Transverse colon (tissue), 4 donors: ENCODE results near the gene RAB20.

Experiments
- EP300 ChIP-seq: sonication (generic); formaldehyde crosslinking; IDR thresholded peaks from one replicate; pipeline ENCODE4 v1.6.1; 2017; ENCODE audit warnings: antibody characterized with exemption, low read depth
- POLR2A ChIP-seq: fragments of 450-650 bp; IDR thresholded peaks from one replicate; pipeline ENCODE4 v1.6.1; 2016; ENCODE audit warnings: antibody characterized with exemption, mild to moderate bottlenecking, moderate library complexity
- POLR2AphosphoS5 ChIP-seq, 3 donors: sonication (generic); formaldehyde crosslinking; IDR thresholded peaks; one replicate each; pipeline ENCODE4 v1.6.1; 2016; ENCODE audit warnings: antibody characterized with exemption in 3 of 3
- TF ChIP-seq, protein P1 (sequence below), 5 experiments: fragments of 200-600 bp in 3 of 5; fragments of 450-650 bp in 2 of 5; sonication (generic) in 3 of 5; IDR thresholded peaks; 1 replicate in 2 of 5; 2 replicates in 3 of 5; pipeline ENCODE4 v1.5.1; 2016 to 2017; ENCODE audit warnings: antibody characterized with exemption in 5 of 5, inconsistent platforms in 3 of 5, mild to moderate bottlenecking in 2 of 5, moderate library complexity in 1 of 5

DNA sequence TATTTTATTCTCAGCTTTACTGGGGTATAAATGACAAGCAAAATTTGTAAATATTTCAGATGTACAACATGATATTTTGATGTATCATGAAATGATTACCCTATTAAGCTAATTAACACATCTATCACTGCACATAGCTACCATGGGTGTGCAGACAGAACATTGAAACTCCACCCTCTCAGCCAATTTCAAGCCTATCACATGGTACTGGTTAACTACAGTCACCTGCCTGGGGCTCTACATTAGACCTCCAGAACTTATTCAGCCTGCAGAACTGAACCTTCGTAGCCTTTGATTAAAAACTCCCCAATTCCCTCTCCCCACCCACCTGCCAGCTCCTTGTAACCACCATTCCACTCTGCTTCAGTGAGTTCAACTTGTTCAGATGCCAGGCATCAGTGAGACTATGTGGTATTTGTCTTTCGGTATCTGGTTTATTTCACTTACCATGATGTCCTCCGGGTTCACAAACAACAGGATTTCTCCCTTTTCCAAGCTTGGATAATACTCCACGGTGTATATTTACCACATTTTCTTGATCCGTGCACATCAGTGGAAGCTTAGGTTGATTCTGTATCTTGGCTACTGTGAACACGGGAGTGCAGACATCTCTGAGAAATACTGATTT is 19.2 kb downstream of the RAB20 start:
- TF ChIP-seq, protein P1, sequence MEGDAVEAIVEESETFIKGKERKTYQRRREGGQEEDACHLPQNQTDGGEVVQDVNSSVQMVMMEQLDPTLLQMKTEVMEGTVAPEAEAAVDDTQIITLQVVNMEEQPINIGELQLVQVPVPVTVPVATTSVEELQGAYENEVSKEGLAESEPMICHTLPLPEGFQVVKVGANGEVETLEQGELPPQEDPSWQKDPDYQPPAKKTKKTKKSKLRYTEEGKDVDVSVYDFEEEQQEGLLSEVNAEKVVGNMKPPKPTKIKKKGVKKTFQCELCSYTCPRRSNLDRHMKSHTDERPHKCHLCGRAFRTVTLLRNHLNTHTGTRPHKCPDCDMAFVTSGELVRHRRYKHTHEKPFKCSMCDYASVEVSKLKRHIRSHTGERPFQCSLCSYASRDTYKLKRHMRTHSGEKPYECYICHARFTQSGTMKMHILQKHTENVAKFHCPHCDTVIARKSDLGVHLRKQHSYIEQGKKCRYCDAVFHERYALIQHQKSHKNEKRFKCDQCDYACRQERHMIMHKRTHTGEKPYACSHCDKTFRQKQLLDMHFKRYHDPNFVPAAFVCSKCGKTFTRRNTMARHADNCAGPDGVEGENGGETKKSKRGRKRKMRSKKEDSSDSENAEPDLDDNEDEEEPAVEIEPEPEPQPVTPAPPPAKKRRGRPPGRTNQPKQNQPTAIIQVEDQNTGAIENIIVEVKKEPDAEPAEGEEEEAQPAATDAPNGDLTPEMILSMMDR (IDR thresholded peaks at IDR 0.05) = no peak
- no peak for TF ChIP-seq EP300
- TF ChIP-seq POLR2A = no peak
- TF ChIP-seq POLR2AphosphoS5 (IDR thresholded peaks at IDR 0.05) = no peak
